HG02981 (cell line): Measurements from ENCODE around the gene SYT1.
"Not testable (repeated sequence)": the region's sequence is repeated elsewhere in the genome, so short reads cannot be mapped to it uniquely, and the experiment has no call there.

ENCODE experiments used
- ATAC-seq: cut with Tn5 transposase; IDR thresholded peaks from one replicate; pipeline ENCODE4 v1.9.1; 2021; ENCODE audit warnings: mild to moderate bottlenecking, moderate library complexity; ENCODE audit not compliant: unreplicated experiment

Gene SYT1

GRCh38 chr12:78966062-78966461 is 101.5 kb downstream of the SYT1 start:
- no peak for ATAC-seq

GRCh38 chr12:78966926-78967325 is 102.4 kb downstream of the SYT1 start:
- no peak for ATAC-seq

- ATAC-seq = no peak
Observed at GRCh38 chr12:78968226-78968625, 103.7 kb downstream of the SYT1 start.

GRCh38 chr12:78970041-78970440 is 105.5 kb downstream of the SYT1 start:
- no peak for ATAC-seq

- ATAC-seq = no peak
Observed at GRCh38 chr12:78977304-78977867, 112.8 kb downstream of the SYT1 start.

- no peak for ATAC-seq
Observed at GRCh38 chr12:78994168-78994791, 129.7 kb downstream of the SYT1 start.

GRCh38 chr12:79000501-79000900 is 135.9 kb downstream of the SYT1 start:
- no peak for ATAC-seq

GRCh38 chr12:79001404-79001803 is 136.8 kb downstream of the SYT1 start:
- no peak for ATAC-seq

- no peak for ATAC-seq
Observed at GRCh38 chr12:79006306-79006705, 141.7 kb downstream of the SYT1 start.

- no peak for ATAC-seq
Observed at GRCh38 chr12:79008591-79008990, 144.0 kb downstream of the SYT1 start.

GRCh38 chr12:79012636-79013035 is 148.1 kb downstream of the SYT1 start:
- no peak for ATAC-seq

GRCh38 chr12:79016181-79016580 is 151.6 kb downstream of the SYT1 start:
- ATAC-seq = no peak

GRCh38 chr12:79019672-79020071 is 155.1 kb downstream of the SYT1 start:
- ATAC-seq = no peak

GRCh38 chr12:79020106-79020505 is 155.5 kb downstream of the SYT1 start:
- ATAC-seq = no peak

- ATAC-seq = no peak
Observed at GRCh38 chr12:79021021-79021420, 156.4 kb downstream of the SYT1 start.

GRCh38 chr12:79023261-79023660 is 158.7 kb downstream of the SYT1 start:
- no peak for ATAC-seq

- no peak for ATAC-seq
Observed at GRCh38 chr12:79023784-79024183, 159.2 kb downstream of the SYT1 start.

- ATAC-seq = no peak
Observed at GRCh38 chr12:79033788-79034187, 169.2 kb downstream of the SYT1 start.

GRCh38 chr12:79044748-79045147 is 180.2 kb downstream of the SYT1 start:
- not testable (repeated sequence) for ATAC-seq

- ATAC-seq = not testable (repeated sequence)
Observed at GRCh38 chr12:79045149-79045703, 180.7 kb downstream of the SYT1 start.

GRCh38 chr12:79046021-79046420 is 181.4 kb downstream of the SYT1 start:
- ATAC-seq = no peak

- ATAC-seq = no peak
Observed at GRCh38 chr12:79048962-79049361, 184.4 kb downstream of the SYT1 start.

GRCh38 chr12:79053394-79053793 is 188.8 kb downstream of the SYT1 start:
- no peak for ATAC-seq
